HG03039 (cell line): ENCODE results near the gene REV1.

Experiments
- ATAC-seq: cut with Tn5 transposase; IDR thresholded peaks from one replicate; pipeline ENCODE4 v1.9.1; 2021; ENCODE audit warnings: mild to moderate bottlenecking, moderate library complexity; ENCODE audit not compliant: unreplicated experiment

The REV1 gene

DNA sequence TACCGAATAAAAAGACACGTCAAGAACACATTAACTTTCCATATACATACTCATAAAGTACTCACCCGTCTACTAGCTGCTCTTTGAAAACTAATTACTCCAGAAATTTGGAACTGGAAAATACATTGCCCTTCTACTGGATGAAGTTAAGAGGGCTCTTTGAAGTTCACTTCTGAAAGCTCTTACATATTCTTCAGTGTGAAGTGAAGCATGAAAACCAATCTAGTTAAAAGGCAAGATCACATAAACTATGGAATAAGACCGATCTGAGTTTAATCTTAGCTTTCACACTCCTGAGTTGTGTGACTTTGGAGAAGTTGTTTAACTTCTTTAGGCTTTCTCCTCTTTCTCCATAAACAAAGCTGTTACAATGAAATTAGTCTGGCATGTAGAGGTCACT lies 38.5 kb downstream of the REV1 start:
- no peak for ATAC-seq

DNA sequence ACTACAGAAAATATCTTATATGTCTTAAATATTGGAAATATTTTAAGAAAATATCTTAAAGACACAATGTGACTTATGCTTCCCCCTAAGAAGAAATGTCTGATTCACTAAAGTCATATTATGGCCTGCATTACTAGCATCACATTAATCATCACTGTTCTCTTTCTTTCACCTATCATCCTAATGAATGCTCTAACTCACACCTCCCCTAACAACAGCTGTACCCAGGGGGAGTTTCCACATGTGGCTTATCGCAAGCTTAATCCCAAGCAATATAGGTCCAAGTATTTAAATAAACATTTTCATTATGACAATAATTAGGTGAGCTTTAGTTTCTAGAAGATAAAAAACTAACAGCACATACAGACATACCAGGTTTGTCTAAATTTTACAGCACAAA lies 39.6 kb downstream of the REV1 start:
- no peak for ATAC-seq

DNA sequence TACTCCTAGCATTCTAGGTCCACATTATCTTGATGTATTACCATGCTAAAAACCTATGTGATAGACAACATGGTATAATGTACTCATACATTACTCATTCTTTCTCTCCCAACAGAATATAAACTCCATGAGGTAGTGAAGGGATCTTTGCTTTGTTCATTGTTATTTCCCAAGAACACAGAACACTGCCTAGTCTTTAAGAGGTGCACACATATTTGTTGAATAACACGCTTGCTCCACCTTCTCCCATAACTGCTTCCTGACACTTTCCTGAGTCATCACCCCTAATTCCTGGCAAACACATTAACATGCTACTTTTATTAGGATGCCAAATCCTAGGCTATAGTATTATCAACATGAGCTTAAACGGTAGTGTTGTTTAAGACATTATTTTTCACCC lies 41.3 kb downstream of the REV1 start:
- ATAC-seq, result no peak

DNA sequence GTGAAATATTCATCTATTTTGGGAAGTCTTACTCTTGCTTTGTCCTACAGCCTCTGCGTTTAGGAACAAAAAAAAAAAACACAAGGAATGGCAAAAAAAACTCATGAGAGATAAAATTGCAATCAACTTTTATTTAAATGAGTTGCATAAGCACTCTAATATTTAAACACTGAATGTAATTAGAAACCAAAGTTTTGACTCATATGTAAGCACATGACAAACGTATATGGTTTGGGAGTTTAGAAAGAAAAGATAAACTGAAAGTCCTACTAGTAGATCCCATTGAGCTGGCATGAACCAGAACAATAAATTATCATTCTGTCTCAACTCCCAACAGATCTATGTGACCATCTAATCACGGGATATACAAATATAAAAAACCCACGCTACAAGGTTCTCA lies 44.8 kb downstream of the REV1 start:
- no peak for ATAC-seq

DNA sequence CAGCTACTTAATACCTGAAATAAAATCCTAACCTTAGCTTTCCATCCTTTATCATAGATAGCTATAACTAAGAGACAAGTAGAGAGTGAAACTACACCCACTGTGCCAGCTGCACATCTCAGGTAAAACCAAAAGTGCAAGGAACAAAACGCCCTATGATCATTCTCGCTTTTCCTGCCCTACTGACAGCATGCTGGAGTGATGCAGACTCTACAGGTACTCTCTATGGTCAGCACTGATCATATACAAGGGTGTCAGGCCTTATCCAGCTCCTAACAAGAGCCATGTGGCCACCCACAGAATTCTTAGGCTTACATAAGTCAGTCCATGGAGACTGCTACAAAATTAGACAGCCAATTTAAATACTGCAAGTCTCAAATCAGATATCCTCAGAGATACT lies 45.6 kb downstream of the REV1 start:
- no peak for ATAC-seq

DNA sequence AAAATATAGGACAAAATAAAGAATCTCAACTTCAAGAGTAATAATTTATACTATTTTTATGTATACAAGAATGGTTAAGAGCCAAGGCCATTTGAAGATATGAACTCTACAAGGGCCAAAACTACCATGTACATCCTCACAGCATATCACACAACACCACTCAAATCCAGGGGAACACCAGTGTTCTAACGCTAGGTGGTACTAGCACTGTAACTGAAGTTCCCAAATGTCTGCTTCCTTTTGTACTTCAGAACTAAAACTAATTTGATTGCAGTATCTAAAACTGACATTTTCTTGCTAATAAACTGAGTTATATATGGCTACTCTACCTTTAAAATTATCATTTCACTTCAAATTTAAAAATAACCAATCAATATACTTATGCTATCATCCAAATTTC lies 47.0 kb downstream of the REV1 start:
- no peak for ATAC-seq

DNA sequence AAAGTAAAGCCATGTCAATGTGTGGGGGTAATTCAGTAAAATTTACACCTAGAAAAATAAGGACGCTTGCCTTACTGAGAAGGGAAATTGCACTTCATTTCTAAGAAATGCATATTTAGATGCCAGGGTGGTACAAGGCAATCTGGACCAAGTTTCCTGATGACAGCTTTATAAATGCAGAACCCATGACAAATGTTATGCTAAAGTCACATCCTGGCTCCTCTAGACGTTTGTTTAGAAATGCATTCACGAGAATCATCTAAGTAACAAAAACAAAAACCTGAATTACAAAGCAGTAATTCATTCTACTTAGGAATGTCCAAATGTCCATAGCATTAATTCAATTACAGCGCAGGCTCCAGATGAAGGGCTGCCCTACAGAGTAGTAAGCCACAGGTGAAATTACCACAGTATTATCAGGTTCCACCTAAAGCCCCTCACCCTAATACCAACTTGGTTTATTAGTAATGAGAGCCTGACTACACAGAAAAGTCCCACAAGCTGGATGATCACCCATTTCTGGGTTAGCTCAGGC lies 49.8 kb downstream of the REV1 start:
- ATAC-seq, result no peak

DNA sequence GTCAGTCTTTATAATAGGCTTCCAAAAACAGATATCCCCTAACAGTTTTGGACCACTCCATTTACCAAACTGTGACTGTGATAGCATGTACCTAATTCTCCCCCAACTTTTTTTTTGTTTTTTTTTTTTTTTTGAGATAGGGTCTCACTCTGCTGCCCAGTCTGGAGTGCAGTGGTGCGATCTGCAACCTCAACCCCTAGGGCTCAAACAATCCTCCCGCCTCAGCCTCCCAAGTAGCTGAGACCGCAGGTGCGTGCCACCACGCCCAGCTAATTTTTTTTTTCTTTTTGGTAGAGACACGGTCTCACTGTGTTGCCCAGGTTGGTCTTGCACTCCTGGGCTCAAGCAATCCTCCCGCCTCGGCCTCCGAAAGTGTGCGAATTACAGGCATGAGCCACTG lies 52.9 kb downstream of the REV1 start:
- no peak for ATAC-seq

DNA sequence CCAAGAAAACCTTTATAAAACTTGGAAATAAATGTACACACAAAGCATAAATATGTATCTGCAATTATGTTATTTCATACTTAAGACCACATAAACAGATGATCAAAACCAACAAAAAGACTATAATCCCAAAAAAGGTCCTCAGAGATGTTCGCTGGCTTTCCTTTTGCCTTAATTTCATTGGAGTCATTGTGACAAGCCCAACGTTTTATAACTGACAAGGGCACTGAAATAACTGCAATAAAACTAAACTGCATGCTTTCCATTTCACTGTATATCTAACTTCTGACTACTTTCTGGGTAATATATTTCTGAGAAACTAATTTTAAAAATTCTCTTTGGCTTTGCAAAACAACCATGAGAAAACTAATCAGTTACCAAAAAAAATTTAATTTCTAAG lies 56.5 kb downstream of the REV1 start:
- ATAC-seq, result no peak

DNA sequence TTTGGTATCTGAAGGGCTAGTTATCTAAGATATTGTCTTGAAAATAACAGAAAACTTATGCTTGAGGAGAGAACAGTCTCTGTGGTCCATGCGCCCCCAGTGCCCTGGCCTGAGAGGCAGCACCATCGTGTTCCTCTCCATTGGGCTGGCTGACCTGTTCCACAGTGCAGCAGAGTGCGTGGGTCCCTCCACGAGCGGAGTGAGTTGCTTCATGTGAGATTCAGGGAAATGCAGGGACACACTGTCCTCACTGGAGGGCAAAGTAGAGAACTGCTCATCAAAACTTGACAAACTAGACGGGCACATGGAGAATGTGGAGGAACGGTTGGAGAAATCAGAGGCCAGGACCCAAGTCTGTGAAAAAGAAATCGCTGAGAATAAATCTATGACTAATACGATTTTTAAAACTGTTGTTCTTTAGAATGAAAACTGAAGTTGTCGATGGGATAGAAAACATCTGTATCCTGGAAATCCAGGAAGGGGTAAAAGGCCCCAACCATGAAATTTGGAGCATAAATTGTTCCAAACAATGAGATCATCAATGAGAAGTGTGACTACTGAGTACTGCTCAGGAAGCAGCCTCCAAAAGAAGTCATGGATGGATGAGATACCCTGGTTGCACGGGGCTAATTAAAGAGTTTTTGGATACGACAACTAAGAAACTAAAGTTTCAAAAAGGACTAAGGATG lies 58.1 kb downstream of the REV1 start:
- ATAC-seq, result no peak

DNA sequence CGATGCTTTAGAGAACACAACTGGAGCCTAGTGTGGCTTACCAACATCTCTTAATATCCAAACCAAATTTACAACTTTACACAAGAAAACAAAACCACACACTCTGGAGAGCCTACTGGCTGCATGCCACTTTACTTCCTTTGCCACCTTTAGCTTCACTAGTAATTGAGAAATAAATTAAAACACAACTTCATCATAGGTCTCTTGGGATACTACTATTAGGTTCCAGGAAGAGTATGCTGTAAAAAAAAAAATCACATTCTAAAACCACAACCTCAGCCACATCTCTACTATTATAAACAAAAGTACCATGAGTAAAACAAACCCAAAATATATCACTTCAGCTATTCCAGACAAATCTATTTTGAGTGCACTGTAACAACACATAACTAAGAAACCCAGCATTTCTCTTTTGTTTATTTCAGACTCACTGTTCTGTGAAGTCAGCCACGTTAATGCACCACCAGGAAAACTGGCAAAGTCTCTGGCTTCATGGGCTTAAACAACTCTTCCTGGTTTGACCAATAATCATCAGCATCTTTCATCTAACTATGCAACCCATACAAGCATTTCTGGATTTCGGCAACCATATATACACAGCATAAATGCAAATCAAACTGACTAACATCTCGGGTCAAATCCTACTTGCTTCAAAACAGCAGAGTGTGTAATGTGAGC lies 59.1 kb downstream of the REV1 start:
- ATAC-seq, result no peak

DNA sequence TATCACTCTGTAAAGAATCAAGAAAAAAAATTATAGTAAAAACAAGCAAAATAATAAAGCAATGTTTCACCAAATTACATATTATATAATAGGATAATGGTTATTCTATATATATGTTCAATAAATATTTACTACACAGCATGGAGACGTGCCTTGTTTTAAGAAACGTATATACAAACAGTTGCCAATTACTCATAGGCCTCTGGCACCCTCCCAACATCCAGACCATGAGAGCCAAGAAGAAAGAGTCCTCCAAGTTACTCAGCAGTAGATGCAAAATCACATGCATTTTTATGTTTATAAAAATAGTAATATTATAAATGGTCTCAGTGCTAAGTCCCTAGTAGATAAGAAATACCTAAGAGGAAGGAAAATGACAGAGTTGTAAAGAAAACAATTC lies 64.8 kb downstream of the REV1 start:
- ATAC-seq, result no peak

DNA sequence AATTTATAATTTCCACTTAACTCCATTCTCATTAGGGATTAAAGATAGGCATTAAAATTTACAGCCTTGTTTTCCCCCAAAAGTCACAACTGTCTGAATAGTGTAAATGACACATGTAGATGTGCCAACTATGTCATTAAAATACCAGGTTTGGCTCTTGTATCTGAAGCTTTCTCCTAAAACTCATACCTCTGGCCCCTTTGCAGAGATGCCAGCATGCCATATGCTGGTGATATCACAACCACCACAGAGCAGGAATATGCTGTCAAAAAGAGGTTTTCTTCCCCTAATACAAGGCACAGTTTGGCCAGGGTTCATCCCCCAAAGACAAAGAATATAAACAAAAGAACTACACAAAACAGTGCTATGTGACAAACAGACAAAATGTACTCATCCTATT lies 65.4 kb downstream of the REV1 start:
- ATAC-seq, result no peak

DNA sequence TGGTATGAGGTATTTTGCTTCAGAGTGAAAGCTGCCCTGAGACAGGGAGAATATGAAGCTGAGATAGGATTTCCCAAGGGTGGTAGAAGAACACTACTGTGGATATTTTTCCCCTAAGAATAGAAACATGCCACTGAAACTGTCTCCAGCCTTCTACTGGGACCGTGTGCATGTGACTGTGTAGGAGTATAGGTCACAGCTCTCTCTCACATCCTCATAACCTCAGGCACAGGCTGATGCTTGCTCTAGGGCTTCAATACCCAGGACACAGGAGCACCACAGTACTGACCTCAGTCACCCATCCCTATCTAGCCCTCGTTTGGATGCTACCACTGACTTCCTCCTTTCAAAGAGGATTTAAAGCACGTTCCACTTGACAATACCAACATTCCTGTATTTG lies 67.2 kb downstream of the REV1 start:
- peak; percentile 68 for ATAC-seq

DNA sequence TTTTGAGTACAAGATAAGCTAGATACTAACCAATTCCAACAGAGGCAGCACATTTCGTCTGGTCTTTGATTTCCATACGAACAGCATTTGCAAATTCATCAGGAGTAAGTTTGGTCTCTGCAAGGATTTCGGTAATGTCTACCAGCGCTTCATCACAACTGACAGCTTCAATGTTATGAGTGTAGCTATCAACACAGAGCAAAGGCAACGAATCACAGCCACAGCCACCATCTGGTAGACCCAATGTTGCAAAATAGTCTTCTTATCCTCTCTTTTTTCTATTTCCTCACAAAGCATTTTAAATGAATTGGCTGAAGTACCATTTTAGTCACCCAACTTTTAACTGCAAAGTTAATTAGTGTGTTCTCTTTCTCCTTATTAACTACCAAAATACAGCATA lies 68.3 kb downstream of the REV1 start:
- no peak for ATAC-seq

DNA sequence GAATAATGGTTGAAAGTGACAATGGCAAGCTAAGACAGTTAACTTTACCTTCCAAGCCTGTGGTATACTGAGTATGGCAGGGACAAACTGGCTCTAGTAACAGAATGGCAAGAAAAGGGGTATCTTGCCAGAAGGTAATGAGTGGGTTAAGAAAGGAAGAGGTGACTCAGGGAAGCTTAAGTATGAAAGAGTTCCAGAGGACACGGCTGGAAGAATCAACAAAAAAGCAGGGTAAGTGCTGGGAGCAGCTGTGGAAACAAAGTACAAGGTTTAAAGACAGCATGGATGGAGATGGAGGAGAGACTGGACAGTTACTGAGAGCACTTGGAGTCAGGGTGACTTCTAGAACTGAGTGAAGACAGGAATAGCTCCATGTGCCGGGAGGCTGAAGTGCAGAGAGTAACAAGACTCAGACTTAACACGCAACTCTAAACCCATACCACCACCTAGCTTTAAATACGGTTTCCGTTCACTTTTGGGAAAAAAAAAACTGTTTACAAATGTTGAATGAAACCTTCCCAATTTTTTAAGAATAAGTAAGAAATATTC lies 69.0 kb downstream of the REV1 start:
- ATAC-seq, result no peak

DNA sequence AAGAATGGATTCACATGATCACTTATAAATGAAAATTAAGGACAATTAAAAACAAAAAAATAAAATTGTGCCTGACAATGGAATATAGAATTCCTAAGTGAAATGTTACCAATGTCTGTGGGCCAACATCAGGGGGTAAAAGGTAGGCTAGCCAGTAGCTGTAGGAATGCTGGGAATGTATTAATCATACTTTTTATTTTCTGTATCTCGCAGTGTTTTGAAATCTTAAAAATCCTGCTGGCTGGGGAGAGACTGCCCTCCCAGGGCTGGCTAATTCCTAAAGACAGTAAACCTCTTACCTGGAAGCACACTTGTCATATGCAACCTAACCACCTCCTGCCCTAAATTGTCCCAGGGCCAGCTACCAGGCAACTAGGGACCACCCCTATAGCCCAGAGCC lies 69.8 kb downstream of the REV1 start:
- no peak for ATAC-seq

DNA sequence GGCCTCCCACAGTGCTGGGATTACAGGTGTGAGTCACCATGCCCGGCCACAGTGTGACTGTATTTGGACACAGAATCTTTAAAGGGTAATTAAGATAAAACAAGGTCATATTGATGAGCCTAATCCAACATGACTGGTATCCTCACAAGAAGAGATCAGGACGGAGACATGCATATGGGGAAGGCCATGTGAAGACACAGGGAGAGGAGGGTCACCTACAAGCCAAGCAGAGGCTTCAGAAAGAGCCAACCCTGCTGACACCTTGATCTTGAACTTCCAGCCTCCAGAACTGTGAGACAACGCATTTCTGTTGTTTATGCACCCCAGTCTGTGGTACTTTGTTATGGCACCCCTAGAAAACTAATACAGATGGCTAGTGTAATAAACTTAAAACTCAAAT lies 72.4 kb downstream of the REV1 start:
- no peak for ATAC-seq

DNA sequence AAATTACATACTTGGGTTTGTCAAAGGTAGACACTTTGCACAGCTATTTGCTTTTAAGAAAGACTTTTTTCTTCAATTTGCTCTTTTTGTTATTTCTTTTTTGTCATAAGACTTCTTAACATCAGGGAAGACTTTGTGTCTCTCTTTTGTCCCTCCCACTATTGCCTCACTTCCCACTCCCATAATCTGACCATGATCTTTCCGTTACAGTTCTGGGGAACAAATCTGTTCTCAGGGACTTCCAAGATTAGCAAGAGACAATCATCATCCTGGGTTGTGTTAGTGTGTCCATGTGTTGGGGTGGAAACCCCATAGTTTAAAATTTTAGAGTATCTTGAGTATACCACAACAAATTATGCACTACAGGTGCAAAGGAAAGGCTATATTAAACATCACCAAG lies 75.3 kb downstream of the REV1 start:
- ATAC-seq, result no peak

DNA sequence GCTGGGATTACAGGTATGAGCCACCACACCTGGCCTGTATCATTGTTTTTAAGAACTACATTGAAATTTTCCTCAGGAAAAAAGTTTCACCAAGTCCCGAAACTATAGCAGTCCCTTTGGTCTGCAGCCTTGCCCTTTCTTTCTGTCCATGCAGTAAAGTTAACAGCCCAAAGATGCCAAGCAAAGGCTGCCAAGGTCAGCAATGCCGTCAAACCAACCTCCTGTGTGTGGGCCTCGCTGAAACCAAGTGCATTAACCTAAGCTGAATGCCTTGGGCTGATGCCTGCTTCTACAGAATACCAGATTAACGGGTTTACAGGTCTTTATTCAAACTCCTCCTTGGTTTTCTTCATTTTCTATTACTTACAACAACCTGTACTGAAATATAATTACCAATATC lies 79.5 kb downstream of the REV1 start:
- no peak for ATAC-seq

DNA sequence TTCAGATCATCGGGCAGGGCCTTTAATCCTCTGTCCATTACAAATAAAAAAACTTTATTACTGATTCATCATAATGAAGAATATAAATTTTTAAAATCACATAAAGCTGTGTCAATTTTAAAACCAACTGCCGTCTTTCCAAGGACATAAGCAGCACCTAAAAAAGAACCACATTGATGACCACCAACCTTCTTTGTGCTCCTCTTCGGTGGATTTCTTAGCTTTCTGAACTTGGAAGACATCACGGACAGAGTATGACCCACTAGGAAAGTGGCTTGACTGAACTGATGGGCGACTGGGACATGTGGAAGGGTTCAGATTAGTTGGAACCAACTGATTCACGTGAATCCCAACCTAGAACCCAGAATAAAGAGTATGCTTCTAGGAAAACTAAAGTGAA lies 83.7 kb downstream of the REV1 start:
- ATAC-seq, result no peak
